Measurements from ENCODE around the gene SYNGR2.
"Not testable (repeated sequence)": the region's sequence is repeated elsewhere in the genome, so short reads cannot be mapped to it uniquely, and the experiment has no call there.

GRCh38 chr17:78171591-78172248, 3.3 kb downstream of the SYNGR2 start:
- TF ChIP-seq POLR2AphosphoS5 (IDR thresholded peaks at IDR 0.05; ENCODE audit: low read depth) = peak; percentile 30; the same call in 1 of the 2 replicates
- TF ChIP-seq, protein P1, sequence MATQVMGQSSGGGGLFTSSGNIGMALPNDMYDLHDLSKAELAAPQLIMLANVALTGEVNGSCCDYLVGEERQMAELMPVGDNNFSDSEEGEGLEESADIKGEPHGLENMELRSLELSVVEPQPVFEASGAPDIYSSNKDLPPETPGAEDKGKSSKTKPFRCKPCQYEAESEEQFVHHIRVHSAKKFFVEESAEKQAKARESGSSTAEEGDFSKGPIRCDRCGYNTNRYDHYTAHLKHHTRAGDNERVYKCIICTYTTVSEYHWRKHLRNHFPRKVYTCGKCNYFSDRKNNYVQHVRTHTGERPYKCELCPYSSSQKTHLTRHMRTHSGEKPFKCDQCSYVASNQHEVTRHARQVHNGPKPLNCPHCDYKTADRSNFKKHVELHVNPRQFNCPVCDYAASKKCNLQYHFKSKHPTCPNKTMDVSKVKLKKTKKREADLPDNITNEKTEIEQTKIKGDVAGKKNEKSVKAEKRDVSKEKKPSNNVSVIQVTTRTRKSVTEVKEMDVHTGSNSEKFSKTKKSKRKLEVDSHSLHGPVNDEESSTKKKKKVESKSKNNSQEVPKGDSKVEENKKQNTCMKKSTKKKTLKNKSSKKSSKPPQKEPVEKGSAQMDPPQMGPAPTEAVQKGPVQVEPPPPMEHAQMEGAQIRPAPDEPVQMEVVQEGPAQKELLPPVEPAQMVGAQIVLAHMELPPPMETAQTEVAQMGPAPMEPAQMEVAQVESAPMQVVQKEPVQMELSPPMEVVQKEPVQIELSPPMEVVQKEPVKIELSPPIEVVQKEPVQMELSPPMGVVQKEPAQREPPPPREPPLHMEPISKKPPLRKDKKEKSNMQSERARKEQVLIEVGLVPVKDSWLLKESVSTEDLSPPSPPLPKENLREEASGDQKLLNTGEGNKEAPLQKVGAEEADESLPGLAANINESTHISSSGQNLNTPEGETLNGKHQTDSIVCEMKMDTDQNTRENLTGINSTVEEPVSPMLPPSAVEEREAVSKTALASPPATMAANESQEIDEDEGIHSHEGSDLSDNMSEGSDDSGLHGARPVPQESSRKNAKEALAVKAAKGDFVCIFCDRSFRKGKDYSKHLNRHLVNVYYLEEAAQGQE (IDR thresholded peaks at IDR 0.05; ENCODE audit: unreplicated experiment) = not testable (repeated sequence)
- TF ChIP-seq CTCF (conservative IDR thresholded peaks at IDR 0.05; ENCODE audit: low read depth in 2 of 2); STAT1 (IDR thresholded peaks at IDR 0.05; ENCODE audit: unreplicated experiment); EZH2 (IDR thresholded peaks at IDR 0.05; ENCODE audit: low read depth, unreplicated experiment); EZH2phosphoT487 (IDR thresholded peaks at IDR 0.05; ENCODE audit: unreplicated experiment); JUNB (IDR thresholded peaks at IDR 0.05; ENCODE audit: unreplicated experiment); CREB1 (CRISPR knock-in tag; IDR thresholded peaks at IDR 0.05; ENCODE audit: low read depth); NANOG (IDR thresholded peaks at IDR 0.05; ENCODE audit: borderline replicate concordance); ZNF331 (CRISPR knock-in tag; IDR thresholded peaks at IDR 0.05; ENCODE audit: low read depth): not testable (repeated sequence)
- TF ChIP-seq, protein P2, sequence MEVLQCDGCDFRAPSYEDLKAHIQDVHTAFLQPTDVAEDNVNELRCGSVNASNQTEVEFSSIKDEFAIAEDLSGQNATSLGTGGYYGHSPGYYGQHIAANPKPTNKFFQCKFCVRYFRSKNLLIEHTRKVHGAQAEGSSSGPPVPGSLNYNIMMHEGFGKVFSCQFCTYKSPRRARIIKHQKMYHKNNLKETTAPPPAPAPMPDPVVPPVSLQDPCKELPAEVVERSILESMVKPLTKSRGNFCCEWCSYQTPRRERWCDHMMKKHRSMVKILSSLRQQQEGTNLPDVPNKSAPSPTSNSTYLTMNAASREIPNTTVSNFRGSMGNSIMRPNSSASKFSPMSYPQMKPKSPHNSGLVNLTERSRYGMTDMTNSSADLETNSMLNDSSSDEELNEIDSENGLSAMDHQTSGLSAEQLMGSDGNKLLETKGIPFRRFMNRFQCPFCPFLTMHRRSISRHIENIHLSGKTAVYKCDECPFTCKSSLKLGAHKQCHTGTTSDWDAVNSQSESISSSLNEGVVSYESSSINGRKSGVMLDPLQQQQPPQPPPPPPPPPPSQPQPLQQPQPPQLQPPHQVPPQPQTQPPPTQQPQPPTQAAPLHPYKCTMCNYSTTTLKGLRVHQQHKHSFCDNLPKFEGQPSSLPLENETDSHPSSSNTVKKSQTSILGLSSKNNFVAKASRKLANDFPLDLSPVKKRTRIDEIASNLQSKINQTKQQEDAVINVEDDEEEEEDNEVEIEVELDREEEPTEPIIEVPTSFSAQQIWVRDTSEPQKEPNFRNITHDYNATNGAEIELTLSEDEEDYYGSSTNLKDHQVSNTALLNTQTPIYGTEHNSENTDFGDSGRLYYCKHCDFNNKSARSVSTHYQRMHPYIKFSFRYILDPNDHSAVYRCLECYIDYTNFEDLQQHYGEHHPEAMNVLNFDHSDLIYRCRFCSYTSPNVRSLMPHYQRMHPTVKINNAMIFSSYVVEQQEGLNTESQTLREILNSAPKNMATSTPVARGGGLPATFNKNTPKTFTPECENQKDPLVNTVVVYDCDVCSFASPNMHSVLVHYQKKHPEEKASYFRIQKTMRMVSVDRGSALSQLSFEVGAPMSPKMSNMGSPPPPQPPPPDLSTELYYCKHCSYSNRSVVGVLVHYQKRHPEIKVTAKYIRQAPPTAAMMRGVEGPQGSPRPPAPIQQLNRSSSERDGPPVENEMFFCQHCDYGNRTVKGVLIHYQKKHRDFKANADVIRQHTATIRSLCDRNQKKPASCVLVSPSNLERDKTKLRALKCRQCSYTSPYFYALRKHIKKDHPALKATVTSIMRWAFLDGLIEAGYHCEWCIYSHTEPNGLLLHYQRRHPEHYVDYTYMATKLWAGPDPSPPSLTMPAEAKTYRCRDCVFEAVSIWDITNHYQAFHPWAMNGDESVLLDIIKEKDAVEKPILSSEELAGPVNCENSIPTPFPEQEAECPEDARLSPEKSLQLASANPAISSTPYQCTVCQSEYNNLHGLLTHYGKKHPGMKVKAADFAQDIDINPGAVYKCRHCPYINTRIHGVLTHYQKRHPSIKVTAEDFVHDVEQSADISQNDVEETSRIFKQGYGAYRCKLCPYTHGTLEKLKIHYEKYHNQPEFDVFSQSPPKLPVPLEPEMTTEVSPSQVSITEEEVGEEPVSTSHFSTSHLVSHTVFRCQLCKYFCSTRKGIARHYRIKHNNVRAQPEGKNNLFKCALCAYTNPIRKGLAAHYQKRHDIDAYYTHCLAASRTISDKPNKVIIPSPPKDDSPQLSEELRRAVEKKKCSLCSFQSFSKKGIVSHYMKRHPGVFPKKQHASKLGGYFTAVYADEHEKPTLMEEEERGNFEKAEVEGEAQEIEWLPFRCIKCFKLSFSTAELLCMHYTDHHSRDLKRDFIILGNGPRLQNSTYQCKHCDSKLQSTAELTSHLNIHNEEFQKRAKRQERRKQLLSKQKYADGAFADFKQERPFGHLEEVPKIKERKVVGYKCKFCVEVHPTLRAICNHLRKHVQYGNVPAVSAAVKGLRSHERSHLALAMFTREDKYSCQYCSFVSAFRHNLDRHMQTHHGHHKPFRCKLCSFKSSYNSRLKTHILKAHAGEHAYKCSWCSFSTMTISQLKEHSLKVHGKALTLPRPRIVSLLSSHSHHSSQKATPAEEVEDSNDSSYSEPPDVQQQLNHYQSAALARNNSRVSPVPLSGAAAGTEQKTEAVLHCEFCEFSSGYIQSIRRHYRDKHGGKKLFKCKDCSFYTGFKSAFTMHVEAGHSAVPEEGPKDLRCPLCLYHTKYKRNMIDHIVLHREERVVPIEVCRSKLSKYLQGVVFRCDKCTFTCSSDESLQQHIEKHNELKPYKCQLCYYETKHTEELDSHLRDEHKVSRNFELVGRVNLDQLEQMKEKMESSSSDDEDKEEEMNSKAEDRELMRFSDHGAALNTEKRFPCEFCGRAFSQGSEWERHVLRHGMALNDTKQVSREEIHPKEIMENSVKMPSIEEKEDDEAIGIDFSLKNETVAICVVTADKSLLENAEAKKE (CRISPR knock-in tag; IDR thresholded peaks at IDR 0.05) = not testable (repeated sequence)
